GM12892 (cell line): Measurements from ENCODE around the gene TMEM168.

Experiments
- POLR2A ChIP-seq: IDR thresholded peaks from 2 replicates; pipeline ENCODE4 v1.6.1; 2011; ENCODE audit warnings: low read depth, low read length, control low read depth
- POLR2AphosphoS5 ChIP-seq: IDR thresholded peaks from 2 replicates; pipeline ENCODE4 v1.6.1; 2011; ENCODE audit warnings: low read depth, low read length, control low read depth
- TAF1 ChIP-seq: IDR thresholded peaks from 2 replicates; pipeline ENCODE4 v1.6.1; 2011; ENCODE audit warnings: low read depth, mild to moderate bottlenecking, control low read depth, low read length, borderline replicate concordance

DNA sequence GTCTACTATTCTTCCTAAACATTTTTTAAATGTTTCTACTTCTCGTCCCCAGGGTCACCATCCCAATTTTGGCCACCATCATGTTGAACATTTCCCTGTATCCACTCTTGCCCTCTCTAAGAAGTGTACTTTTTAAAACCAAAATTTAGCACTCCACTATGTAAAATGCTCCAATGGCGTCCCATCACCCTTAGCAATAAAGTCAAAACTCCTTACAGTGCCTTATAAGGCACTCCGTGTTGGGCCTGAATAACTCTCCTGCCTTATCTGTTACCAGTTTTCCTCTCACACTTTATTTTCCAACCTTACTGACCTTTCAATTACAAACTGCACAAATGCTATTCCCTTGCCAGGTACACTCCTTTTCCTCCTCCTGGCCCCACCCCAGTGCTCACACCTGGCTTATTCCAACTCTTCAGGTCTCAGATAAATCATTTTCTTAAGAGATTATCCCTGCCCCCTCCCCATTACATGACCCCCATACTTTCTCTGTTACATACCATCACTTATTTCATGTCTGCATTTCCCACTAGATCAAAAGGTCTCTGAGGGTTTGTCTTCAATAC, 1.3 kb downstream of the TMEM168 start:
- no peak for TF ChIP-seq POLR2A
- no peak for TF ChIP-seq POLR2AphosphoS5
- no peak for TF ChIP-seq TAF1
